ENCODE data around the gene MSH4. TPM values are rescaled to one million over a fixed set of nuclear protein-coding genes. Genes with fewer than 3 reads are reported as not detected.
"Not testable (repeated sequence)": the region's sequence is repeated elsewhere in the genome, so short reads cannot be mapped to it uniquely, and the experiment has no call there.

Gene MSH4
- total RNA-seq (0.37 and 0.52 TPM in 2 replicates), polyA plus RNA-seq (0.13 and 0.19 TPM in 2 replicates)

DNA sequence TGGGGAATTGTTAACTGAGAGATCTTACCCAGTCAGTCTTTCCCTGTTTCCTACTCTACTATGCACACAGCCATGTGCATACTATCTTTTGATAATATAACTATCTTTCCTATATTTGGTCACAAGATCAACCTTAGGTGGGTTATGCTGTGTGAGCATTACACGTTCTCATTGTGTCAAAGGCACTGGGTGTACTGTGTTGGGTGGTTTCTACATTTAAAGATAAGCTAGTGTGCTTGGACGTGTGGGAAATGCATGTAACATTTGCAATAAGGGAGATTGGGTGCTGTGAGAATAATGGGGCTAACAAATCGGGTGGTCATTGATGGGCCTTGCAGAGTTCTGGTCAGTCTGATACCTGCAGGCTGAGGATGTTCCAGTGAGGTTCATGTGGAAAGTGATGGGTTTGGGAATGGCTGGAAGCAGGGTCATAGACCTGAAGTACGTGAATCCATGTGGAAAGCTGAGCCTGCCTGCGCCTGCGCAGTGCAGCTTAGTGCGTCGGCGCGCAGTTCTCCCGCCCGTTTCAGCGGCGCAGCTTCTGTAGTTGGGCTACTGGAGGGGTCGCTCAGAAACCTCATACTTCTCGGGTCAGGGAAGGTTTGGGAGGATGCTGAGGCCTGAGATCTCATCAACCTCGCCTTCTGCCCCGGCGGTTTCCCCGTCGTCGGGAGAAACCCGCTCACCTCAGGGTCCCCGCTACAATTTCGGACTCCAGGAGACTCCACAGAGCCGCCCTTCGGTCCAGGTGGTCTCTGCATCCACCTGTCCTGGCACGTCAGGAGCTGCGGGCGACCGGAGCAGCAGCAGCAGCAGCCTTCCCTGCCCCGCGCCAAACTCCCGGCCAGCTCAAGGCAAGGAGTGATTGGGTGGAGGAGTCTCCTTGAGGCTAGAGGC, at the start of gene MSH4:
Gene MSH4 (plus strand): TSS at position 507 of the 897 bp plus-strand sequence. CDS start 104 bp downstream, at position 611.
- Histone ChIP-seq H3K9me2 (replicated peaks; ENCODE audit: insufficient read depth) (no peaks in the 10 kb centered on the region), H3K4me1 (ENCODE audit: insufficient read depth) (no peaks in the 10 kb centered on the region), H3K9me3 (ENCODE audit: low read depth) (no peaks in the 10 kb centered on the region), H2AFZ (no peak within 1 kb of the TSS), H3K79me2 (peaks cover 6% of the 10 kb centered on the region), H3K36me3 (replicated peaks; ENCODE audit: insufficient read depth, low read depth) (no peaks in the 10 kb centered on the region), H3K4me3 (no peak within 1 kb of the TSS), H4K20me1 (ENCODE audit: insufficient read depth, poor library complexity, severe bottlenecking) (peaks cover 15% of the 10 kb centered on the region), H3K4me2 (no peak within 1 kb of the TSS), H3K27ac (no peak within 1 kb of the TSS), H3K27me3 (no peaks in the 10 kb centered on the region)
- WGBS (ENCODE audit: low lambda C conversion rate, missing lambda C conversion rate), result 97% methylated on average over 33 of the region's 34 CpGs
- TF ChIP-seq, protein P1, sequence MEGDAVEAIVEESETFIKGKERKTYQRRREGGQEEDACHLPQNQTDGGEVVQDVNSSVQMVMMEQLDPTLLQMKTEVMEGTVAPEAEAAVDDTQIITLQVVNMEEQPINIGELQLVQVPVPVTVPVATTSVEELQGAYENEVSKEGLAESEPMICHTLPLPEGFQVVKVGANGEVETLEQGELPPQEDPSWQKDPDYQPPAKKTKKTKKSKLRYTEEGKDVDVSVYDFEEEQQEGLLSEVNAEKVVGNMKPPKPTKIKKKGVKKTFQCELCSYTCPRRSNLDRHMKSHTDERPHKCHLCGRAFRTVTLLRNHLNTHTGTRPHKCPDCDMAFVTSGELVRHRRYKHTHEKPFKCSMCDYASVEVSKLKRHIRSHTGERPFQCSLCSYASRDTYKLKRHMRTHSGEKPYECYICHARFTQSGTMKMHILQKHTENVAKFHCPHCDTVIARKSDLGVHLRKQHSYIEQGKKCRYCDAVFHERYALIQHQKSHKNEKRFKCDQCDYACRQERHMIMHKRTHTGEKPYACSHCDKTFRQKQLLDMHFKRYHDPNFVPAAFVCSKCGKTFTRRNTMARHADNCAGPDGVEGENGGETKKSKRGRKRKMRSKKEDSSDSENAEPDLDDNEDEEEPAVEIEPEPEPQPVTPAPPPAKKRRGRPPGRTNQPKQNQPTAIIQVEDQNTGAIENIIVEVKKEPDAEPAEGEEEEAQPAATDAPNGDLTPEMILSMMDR (IDR thresholded peaks at IDR 0.05; ENCODE audit: poor library complexity), result no peak
- TF ChIP-seq EZH2 (IDR thresholded peaks at IDR 0.05; ENCODE audit: borderline replicate concordance) (no peak), EZH2phosphoT487 (IDR thresholded peaks at IDR 0.05; ENCODE audit: low read depth, severe bottlenecking, unreplicated experiment) (no peak)
- no peak for DNase-seq (ENCODE audit: low spot score)

DNA sequence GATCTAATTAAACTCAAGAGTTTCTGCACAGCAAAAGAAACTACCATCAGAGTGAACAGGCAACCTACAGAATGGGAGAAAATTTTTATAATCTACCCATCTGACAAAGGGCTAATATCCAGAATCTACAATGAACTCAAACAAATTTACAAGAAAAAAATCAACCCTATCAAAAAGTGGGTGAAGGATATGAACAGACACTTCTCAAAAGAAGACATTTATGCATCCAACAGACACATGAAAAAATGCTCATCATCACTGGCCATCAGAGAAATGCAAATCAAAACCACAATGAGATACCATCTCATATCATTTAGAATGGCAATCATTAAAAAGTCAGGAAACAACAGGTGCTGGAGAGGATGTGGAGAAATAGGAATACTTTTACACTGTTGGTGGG, 39.5 kb upstream of the MSH4 start:
- not testable (repeated sequence) for H3K4me2 ChIP-seq; H3K36me3 ChIP-seq (replicated peaks; ENCODE audit: insufficient read depth, low read depth); H3K27me3 ChIP-seq; H3K9me2 ChIP-seq (replicated peaks; ENCODE audit: insufficient read depth); H3K79me2 ChIP-seq; H3K4me1 ChIP-seq (ENCODE audit: insufficient read depth); DNase-seq (ENCODE audit: low spot score); H3K9me3 ChIP-seq (ENCODE audit: low read depth); H4K20me1 ChIP-seq (ENCODE audit: insufficient read depth, poor library complexity, severe bottlenecking); H3K4me3 ChIP-seq; H2AFZ ChIP-seq; H3K27ac ChIP-seq

DNA sequence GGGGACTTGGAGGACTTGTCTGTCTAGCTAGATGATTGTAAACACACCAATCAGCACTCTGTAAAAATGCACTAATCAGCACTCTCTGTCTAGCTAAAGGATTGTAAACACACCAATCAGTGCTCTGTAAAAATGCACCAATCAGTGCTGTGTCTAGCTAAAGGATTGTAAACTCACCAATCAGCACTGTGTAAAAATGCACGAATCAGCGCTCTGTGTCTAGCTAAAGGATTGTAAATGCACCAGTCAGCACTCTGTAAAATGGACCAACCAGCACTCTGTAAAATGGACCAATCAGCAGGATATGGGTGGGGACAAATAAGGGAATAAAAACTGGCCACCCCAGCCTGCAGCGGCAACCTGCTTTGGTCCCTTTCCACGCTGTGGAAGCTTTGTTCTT, 38.1 kb upstream of the MSH4 start:
- H3K9me2 ChIP-seq (replicated peaks; ENCODE audit: insufficient read depth); H3K79me2 ChIP-seq; H3K4me1 ChIP-seq (ENCODE audit: insufficient read depth); H3K27ac ChIP-seq; H3K4me2 ChIP-seq; DNase-seq (ENCODE audit: low spot score); H3K9me3 ChIP-seq (ENCODE audit: low read depth); H3K4me3 ChIP-seq; H2AFZ ChIP-seq; H3K36me3 ChIP-seq (replicated peaks; ENCODE audit: insufficient read depth, low read depth); H3K27me3 ChIP-seq; H4K20me1 ChIP-seq (ENCODE audit: insufficient read depth, poor library complexity, severe bottlenecking): not testable (repeated sequence)
- 97% methylated on average over 4 of the region's 4 CpGs for WGBS (ENCODE audit: low lambda C conversion rate, missing lambda C conversion rate)

DNA sequence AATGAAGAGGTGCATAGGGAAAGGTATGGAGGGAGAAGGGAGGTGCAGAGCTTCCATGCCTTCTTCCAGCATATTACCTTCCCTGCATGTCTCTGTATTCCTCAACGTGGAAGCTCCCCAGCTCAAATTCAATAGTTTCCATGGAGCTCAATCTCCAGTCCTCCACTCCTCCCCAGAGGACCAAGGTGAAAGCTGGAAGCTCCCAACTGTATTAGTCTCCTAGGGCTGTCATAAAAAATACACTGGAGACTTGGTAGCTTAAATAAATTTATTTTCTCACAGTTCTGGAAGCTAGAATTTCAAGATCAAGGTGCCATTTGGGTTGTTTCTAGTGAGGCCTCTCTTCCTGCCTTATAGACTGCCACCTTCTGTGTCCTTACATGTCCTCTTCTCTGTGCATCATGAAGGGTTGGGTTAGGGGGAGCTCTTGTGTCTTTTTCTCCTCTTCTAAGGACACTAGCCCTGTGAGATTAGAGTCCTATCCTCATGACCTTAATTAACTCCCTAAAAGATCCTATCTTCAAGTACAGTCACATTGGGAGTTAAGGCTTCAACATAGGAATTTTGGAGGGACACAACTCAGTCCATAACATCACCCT, 32.5 kb upstream of the MSH4 start:
- no peaks in the 10 kb centered on the region for H3K27me3 ChIP-seq
- no peaks in the 10 kb centered on the region for H3K9me2 ChIP-seq (replicated peaks; ENCODE audit: insufficient read depth)
- H3K4me3 ChIP-seq, result no peak overlapping the region
- DNase-seq (ENCODE audit: low spot score), result no peak
- H3K4me1 ChIP-seq (ENCODE audit: insufficient read depth), result no peaks in the 10 kb centered on the region
- WGBS (ENCODE audit: low lambda C conversion rate, missing lambda C conversion rate), result 84% methylated on average over 1 of the region's 1 CpG
- H3K79me2 ChIP-seq, result no peaks in the 10 kb centered on the region
- no peaks in the 10 kb centered on the region for H3K36me3 ChIP-seq (replicated peaks; ENCODE audit: insufficient read depth, low read depth)
- no peak overlapping the region for H3K4me2 ChIP-seq
- H4K20me1 ChIP-seq (ENCODE audit: insufficient read depth, poor library complexity, severe bottlenecking), result no peaks in the 10 kb centered on the region
- H3K27ac ChIP-seq, result no peak overlapping the region
- no peak for TF ChIP-seq EZH2 (IDR thresholded peaks at IDR 0.05; ENCODE audit: borderline replicate concordance)
- TF ChIP-seq, protein P1 (IDR thresholded peaks at IDR 0.05; ENCODE audit: poor library complexity), result no peak
- H3K9me3 ChIP-seq (ENCODE audit: low read depth), result no peaks in the 10 kb centered on the region
- no peak overlapping the region for H2AFZ ChIP-seq
